SHP77 (cell line): ENCODE measurements around the gene DSCAM.

ENCODE experiments used
- DNase-seq, 2 experiments: peaks; one replicate each; lab custom pipeline; 2025; lab: John Stamatoyannopoulos, UW

DSCAM gene

GRCh38 chr21:40658311-40658710 is 188.6 kb downstream of the DSCAM start:
- DNase-seq, result no peak

DNA sequence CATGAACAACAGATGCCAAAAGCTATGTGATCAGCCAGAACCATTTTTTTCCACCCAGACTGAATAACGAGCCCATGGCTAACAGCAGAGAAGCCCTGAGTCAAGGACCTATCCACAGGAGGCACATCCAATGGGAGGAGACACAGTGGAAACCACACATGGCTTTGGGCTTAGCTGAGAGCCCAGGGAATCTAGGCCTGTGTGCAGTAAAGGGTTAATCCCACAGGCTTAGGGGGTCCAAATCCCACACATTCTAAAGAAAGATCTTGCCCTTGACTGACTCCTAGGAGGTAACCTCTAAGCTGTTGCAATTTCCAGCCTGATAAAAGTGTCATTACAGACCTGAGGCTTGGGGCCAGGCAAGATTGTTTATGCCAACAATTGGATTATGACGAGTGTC is 194.5 kb downstream of the DSCAM start:
- DNase-seq, result no peak

DNA sequence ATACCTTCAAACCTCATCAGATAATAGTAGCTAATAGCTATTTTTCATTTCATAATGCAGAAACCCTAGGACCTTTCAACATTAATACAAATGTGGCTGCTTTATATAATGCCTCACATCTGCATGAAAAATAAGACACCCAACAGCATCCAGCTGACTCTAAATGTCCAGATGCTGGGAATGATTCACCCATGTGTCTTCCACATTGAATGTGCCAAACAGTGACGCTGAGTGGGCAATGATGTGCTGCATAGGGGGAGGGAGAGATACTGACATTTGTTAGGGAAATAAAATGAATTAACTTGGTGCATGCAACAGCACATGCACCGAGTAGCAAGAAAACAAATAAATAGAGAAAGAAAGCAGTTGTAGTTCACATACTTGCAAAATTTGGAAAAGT is 199.3 kb downstream of the DSCAM start:
- no peak for DNase-seq

GRCh38 chr21:40646651-40647050 is 200.3 kb downstream of the DSCAM start:
- DNase-seq, result no peak

DNA sequence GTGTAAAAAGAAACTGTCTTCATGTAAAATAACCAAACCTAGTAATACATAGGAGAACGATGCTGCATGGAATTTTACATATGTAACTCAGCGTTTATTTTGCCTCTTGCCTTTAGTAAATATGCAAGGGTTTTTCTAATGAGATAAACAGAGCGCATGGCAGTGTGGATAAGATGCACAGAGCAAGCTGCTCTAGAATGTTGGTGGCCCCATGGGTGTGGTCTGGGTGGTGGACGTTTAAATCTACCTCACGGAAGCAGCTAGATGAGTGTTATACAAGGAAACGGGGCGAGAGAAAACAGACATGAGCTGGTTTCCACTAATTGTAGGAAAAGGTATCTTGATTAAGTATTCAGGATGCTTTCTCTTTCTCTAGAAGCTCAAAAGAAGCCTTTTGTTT is 205.9 kb downstream of the DSCAM start:
- DNase-seq, result no peak

GRCh38 chr21:40640266-40640789 is 206.6 kb downstream of the DSCAM start:
- DNase-seq, result no peak

DNA sequence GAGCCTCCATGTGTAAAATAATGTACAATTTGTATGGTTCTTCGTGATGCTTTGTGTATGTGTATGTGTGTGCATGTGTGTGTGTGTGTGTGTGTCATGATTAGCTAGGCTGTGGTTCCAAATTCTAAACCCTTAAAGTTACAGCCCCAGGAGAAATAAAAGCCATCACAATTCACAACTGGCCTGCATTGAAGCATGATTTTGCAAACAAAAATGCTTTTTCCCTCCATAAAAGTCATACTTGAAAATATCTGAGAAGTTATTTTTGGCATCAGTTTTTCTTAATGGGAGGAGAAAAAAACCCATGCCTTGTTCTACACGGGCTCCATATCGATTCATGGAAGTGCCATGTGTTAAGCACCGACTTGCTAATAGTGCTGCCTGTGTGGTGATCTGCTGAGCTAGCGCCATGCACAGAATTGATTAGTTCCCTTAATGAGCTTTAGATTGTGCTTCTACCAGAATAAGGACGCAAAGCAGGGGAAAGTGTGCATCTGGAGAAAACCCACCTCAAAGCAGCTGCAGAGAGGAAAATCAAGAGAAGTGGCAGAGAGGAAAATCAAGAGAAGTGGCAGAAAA is 207.3 kb downstream of the DSCAM start:
- no peak for DNase-seq

DNA sequence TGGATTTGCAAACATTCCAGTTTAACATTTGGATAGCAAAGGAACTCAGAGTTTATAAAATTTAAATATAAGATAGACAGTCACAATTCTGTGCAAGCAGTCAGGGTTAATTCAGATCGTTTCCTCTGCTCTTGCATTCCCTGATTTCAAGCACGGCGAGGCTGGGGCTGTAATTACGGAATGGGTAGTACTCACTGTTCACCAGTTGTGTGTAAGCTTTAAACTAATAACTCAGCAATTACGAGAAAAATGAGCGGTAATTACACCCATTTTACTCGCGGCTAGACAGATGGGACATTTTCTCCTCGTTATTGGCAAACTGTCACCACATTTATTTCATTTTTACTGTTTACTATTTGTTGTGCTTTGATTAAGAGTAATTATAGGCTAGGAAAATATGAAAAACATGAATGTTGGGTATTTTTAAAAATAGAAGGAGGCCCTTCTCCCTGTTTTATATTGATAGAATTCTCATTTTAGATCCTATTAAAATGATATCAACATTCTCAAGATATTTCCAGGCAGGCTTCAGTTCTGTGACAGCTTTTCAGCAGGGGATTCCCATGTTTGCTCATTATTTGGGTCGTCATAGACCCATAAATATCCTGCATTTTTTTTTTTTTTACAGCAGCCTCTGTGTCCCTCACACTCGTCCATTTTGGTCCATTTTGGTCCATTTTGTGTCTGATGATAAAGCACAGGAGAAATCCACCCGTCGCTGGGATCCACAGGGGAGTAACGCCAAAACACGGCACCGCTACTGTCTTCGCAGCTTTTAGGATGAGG is 208.3 kb downstream of the DSCAM start:
- DNase-seq, result no peak

- no peak for DNase-seq
Measured at GRCh38 chr21:40636026-40636425, 210.9 kb downstream of the DSCAM start.

DNA sequence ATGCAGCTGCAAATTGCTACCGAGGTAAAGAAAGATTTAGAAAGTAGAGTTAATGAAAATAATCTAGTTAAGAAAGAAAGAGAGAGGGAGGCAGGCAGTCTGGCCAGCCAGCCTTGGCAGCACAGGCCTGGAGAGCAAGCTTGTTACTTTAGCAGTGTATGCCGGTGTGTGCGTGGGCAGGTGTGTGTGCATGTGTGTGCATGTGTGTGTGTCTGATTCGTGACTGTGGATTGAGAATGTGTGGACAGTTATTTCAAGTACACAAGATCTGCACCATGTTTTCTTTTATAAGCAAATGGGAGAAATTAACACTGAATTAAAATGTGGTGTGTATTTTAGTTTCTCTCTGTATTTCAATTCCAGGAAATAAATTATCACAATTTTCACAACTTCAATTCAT is 211.6 kb downstream of the DSCAM start:
- DNase-seq, result no peak

- no peak for DNase-seq
Measured at GRCh38 chr21:40634141-40634540, 212.8 kb downstream of the DSCAM start.

DNA sequence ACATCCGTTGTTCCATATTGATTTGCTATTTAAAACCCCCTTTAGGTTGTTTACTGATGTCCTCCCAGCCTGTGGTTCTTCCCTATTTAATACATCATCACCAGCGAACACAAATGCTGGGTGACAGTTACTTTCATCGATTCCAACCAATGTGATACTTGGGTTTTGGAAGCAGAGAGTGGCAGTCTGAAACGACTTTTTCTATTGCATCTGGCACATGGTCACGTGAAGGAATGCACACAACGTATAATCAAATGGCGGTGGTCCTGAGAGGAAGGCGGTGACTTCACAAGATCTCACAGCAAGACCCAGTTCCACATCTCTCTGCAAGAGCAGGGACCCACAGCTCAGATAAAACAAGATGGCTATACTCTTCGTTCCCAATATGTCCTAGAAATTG is 213.9 kb downstream of the DSCAM start:
- no peak for DNase-seq

DNA sequence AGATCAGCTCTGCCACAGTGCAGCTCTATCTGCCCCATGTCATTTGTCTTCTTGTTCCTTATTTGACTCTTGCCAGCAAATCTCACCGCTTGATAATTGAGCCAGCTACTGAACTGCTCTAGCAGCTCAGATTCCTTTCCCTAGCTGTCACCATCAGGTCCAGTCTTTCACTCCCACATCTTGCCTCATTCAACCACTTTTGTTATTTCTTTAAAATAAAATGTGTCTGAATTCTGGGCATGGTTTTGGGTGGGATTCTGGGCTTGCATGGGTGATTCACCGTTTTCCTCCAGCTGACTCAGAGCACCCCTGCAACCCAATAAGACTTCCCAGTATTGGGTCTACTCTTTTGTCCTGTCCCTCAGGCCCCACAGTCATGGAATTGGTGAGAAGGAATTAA is 215.7 kb downstream of the DSCAM start:
- no peak for DNase-seq

- DNase-seq, result no peak
Measured at GRCh38 chr21:40625991-40626390, 221.0 kb downstream of the DSCAM start.

GRCh38 chr21:40623528-40623927 is 223.4 kb downstream of the DSCAM start:
- no peak for DNase-seq

DNA sequence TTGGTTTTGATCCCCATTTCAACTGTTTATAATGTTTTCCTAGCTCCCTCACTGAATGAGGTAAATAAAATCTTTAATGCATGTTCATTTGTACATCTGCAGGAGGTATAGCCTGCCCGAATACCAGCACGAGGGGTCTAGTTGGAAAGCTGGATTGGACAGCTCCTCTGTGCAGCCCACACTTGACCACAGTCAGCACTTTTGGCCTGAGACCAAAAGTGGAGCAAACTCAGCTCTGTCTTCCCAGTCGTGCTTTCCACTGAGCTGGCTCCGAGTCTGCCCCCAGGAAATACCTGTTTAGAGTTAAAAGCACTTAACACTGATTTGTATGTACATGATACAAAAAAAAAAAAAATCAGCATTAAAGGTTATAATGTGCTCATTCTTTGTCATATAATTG is 224.4 kb downstream of the DSCAM start:
- DNase-seq, result no peak

GRCh38 chr21:40620386-40621145 is 226.4 kb downstream of the DSCAM start:
- no peak for DNase-seq

DNA sequence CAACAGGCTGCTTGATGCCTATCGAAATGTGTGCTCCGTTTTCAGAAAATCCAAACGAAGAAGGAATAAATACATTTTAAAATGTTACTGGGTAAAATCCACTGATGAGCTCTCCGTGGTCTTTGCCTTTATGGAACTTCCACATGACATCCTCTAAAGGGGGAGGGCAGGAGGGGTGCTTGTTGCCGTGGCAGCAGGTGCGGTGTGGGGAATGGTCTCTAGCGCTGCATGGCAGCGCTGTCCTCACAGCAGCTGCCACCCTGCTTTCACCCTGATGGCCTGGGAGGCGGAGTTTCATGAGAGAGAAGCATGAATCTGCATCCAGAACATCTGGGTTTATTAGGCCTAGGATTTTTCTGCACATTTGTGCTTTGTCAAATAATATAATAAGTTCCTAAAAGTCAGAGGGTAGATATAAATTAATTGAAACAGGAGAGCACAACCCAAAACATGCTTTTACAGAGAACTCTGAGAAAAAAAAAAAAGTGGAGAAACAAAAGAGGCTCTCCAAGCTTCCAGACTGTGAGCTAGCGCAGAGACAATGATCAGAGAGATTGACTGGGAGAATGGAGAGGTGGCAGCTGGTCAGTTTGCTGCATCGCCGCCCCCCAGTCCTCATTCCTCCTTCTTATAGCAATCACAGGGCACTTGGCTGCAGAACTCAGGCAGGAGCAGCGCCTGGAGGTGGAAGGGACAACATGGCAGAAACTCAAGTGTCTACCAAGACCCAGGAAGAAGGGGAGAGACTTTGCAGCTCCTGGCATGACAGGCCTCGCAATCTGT is 228.6 kb downstream of the DSCAM start:
- no peak for DNase-seq

GRCh38 chr21:40616377-40616704 is 230.6 kb downstream of the DSCAM start:
- DNase-seq, result no peak

- no peak for DNase-seq
Measured at GRCh38 chr21:40615505-40616376, 231.2 kb downstream of the DSCAM start.

GRCh38 chr21:40613546-40614030 is 233.4 kb downstream of the DSCAM start:
- DNase-seq, result no peak
